HK-2 (cell line): ENCODE data around the gene MIA3.
"Not testable (repeated sequence)": the region's sequence is repeated elsewhere in the genome, so short reads cannot be mapped to it uniquely, and the experiment has no call there.

Experiments
- DNase-seq: peaks from one replicate; pipeline ENCODE4 v3.0.0-alpha.2; 2018; ENCODE audit not compliant: unreplicated experiment

MIA3 gene, protein sequence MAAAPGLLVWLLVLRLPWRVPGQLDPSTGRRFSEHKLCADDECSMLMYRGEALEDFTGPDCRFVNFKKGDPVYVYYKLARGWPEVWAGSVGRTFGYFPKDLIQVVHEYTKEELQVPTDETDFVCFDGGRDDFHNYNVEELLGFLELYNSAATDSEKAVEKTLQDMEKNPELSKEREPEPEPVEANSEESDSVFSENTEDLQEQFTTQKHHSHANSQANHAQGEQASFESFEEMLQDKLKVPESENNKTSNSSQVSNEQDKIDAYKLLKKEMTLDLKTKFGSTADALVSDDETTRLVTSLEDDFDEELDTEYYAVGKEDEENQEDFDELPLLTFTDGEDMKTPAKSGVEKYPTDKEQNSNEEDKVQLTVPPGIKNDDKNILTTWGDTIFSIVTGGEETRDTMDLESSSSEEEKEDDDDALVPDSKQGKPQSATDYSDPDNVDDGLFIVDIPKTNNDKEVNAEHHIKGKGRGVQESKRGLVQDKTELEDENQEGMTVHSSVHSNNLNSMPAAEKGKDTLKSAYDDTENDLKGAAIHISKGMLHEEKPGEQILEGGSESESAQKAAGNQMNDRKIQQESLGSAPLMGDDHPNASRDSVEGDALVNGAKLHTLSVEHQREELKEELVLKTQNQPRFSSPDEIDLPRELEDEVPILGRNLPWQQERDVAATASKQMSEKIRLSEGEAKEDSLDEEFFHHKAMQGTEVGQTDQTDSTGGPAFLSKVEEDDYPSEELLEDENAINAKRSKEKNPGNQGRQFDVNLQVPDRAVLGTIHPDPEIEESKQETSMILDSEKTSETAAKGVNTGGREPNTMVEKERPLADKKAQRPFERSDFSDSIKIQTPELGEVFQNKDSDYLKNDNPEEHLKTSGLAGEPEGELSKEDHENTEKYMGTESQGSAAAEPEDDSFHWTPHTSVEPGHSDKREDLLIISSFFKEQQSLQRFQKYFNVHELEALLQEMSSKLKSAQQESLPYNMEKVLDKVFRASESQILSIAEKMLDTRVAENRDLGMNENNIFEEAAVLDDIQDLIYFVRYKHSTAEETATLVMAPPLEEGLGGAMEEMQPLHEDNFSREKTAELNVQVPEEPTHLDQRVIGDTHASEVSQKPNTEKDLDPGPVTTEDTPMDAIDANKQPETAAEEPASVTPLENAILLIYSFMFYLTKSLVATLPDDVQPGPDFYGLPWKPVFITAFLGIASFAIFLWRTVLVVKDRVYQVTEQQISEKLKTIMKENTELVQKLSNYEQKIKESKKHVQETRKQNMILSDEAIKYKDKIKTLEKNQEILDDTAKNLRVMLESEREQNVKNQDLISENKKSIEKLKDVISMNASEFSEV (N-terminal part only)

DNA sequence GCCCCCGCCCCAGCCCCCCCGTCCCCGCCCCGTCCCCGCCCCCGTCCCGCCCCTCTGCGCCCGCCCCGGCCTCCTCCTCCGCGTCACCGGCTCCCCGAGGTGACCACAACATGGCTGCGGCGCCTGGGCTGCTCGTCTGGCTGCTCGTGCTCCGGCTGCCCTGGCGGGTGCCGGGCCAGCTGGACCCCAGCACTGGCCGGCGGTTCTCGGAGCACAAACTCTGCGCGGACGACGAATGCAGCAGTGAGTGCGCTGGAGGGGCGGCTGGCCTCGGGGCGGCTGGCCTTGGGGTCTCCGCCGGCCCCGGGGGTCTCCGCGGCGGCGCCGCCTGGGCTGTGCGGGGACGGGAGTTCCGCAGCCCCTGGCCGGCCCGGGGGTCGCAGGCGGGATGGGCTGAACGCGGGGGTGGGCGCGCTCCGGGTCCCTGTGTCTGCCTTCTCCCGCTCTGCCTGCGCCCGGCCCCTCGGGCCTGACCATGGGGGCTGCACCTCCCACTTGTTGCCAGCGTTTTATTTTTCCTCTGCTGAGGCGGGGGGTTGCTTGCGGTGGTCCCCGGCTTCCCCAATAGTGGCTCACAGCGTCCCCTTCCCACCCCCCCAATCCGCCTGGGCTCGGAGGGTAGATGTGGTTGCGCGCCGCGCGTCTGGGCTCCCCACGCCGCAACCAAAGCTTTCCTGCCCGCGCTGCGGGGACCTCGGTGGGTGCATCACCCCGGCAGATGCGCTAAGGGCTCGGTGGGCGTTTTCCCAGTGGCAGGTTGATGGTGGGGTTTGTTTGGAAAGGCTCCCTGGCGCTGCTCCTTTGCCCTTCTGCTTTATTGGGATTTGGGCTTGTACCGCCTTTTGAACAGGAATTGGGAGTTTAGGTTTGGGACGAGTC lies at the start of gene MIA3:
TSS of gene MIA3 (plus strand) at position 97 of the 879 bp plus-strand sequence. CDS start at position 111, 14 bp downstream.
- peak; percentile 38 for DNase-seq

DNA sequence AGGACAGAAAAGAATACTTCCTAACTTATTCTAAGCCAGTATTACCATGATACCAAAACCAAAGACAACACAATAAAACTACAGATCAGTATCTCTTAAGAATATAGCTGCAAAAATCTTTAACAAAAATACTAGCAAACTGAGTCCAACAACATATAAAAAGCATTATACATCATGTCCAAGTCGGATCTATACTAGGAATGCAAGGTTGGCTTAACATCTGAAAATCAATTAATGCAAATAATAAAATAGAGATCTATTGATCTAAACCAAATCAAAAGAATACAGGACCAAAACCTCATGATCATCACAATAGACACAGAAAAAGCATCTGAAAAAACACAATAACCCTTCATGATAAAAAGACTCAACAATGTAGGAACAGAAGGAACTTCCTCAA lies 47.1 kb upstream of the MIA3 start:
- no peak for DNase-seq

DNA sequence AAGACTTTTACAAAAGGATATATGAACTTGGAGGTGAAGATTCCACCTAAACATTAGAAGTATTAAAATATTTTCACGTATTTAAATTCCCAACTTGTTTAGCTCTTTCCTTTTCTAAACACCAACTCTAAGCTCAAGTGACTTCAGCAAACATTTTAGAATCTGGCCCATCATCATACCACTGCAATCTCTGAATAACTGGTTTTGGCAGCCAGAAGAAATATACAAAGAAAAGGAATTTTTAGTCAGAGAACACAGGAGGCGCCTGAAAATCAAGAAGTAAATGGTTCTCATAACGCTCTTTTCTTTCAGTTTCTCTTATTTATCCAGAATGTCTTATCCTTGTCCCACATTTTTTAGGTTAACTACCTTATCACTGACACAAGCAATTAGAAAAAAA lies 38.6 kb upstream of the MIA3 start:
- no peak for DNase-seq

DNA sequence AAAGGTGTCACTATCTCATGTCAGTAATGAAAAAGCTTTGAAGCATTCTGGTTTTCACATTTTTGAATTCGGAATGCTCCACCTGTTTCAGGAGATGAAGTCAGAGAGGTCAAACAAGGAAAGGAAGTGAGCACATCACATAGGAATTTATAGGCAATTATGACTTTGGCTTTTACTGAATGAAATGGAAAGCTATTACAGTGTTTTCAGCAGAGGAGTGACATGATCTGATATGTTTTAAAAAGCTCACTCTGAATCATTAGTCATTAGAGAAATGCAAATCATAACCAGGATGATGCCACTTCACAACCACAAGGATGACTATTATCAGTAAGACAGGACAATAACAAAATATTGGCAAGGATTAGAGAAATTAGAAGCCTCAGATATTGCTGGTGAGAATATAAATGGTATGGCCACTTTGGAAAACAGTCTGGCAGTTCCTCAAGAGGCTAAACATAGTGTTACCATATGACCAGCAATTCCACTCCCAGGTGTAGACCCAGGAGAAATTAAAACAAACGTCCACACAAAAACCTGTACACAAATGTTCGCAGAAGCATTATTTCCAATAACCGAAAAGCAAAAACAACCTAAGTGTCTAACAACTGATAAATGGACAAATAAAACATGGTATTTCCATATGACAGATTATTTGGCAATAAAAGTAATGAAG lies 35.7 kb upstream of the MIA3 start:
- DNase-seq = no peak

DNA sequence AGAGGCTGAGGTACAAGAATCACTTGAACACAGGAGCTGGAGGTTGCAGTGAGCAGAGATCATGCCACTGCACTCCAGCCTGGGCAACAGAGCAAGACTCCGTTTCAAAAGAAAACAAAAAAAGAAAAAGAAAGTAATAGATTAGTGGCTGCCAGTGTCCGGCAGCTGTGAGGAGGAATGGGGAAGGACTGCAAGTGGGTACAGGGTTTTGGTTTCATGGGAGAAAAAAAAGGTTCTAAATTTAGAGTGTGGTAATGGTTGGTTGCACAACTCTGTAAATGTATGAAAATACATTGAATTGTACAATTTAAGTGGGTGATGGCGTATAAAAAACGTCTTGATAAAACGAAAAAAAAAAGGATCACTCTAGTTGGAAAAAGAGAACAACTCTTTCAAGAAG lies 34.8 kb upstream of the MIA3 start:
- no peak for DNase-seq

DNA sequence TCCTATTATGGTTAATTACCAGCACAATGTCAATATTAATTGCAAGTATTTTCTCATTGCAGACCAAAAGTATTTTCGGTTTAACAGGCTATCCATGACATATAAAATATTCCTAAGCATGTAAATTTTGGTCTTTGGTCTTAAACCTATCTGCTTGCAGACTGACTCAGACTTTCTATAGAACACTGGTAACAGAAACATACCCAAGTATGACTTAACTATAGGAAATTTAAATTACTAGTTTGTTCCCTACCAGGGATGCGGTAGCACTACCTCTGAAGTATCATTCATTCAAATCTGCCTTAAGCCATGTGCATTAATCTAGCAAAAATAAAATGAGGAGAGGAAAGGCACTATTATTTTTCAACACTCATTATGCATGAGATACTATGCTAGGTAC lies 31.1 kb upstream of the MIA3 start:
- DNase-seq = no peak

DNA sequence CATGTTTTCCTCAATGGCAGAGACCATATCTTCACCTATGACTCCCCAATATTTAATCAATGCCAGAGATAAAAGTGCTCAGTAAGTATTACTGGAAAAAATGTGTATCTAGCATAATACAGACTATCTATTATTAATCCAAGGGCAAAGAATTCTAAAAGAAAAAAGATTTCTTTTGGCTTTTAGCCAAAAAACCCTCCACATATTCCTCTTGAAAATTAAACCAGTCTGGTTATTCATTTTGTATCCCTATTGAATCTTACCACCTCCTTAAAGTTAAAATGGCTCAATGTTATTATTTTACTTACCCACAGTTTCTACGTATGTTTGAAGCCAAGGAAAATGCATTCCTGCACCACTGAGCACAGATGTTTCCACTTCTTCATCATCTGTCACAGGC lies 29.8 kb upstream of the MIA3 start:
- no peak for DNase-seq

DNA sequence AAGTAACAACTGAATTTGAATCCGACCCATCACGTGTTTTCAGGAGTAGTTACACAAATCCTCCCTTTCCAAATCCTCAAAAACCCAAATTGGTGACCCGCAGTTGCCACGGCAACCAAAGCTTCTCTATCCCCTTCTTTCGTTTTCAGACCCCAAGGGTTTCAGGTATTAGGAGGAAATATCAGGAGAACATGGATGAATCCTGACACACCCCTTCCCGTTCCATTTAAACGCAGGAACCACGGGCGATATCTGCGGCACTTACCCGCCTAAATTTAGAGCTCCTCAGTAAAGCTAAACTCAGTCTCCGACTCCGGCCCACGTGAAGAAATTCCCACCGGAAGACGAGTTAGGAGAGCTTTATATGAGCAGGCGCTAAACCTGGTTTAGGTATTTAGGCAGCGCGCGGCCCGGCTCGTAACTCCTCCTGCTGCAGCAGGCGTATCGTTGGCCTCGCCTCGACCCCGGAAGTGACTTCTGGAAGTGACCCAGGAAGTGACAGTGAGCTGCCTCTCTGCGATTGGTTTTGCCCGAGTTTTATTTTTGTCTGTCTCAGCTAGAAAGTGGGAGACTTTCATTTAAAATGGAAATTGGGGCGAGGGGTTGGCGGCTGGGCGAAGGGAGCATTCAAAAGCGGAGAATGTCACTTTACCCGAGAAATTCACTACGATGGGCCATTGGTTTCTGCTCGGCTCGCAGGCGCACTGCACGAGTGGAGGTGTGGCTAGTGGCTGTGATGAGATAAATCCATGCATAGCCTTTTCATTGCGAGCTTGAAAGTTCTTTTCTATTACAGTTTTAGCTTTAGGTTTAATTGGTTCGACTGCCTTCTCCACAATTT lies 28.2 kb upstream of the MIA3 start, which contains the start of gene TAF1A:
TSS of gene TAF1A (minus strand) at position 472 of the 841 bp plus-strand sequence.
- DNase-seq = peak; percentile 92

DNA sequence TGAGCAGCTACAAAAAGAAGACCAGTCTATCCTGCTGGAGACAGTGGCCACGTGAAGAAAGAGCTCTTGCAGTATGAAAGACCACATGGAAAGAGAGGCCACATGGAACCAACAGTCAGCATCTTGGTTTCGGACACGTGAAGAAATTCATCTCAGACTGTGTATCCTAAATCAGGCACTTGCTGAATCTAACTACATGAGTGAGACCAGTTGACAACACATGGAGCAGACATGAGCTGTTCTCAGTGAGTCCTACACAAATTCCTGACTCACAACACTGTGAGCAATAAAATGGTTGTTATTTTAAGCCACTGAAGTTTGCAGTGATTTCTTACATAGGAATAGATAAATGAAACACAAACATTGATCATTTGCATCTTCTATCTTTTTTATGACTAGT lies 25.7 kb upstream of the MIA3 start:
- no peak for DNase-seq

DNA sequence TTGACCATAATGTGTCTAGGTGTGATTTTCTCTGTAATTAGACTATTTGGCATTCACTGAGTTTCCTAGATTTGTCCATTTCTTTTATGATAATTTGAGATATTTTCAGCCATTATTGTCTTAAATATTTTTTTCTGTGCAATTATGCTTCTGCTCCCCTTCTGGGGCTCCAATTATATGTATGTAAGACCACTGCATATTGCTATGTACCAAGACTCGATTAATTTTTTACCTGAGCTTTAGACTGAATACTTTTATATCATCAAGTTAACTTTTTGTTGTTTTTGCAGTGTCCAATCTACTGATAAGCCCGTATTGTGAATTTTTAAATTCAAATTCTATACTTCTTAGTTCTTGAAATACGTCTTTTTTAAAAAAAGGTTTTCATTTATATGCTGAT lies 23.1 kb upstream of the MIA3 start:
- DNase-seq = no peak

DNA sequence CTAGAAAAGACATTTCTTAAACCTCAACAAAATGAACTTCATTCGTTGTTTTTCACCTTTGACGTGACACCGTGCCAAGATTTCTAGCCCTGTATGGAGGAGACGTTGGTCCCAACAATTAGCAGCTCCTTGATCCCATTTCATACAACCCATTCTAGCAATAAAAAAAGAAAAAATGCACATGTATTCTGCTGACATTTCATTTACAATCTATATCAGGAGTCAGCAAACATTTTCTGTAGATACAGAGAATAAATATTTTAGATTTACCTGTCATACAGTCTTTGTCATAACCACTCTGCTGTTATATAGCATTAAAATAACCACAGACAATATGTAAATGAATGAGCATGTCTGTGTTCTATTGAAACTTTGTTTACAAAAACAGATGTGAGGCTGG lies 21.2 kb upstream of the MIA3 start:
- DNase-seq = no peak

DNA sequence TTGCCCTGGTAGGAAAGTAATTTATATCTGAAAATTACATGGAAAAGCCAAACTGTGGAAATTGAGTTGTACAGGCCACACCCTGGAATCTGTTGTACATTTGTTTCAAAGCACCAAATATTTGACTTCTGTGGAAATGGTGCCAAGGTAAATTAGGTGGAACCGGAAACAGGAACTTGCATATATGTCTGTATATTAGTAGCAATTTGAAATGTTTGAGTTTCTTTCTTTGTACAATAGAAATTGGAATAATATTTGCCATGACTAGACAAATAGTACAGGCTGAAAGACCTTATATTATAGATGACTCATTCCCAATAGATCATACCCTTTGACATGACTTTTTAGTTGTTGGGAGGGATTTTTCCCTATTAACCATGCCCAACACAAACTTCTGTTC lies 17.6 kb upstream of the MIA3 start:
- no peak for DNase-seq

DNA sequence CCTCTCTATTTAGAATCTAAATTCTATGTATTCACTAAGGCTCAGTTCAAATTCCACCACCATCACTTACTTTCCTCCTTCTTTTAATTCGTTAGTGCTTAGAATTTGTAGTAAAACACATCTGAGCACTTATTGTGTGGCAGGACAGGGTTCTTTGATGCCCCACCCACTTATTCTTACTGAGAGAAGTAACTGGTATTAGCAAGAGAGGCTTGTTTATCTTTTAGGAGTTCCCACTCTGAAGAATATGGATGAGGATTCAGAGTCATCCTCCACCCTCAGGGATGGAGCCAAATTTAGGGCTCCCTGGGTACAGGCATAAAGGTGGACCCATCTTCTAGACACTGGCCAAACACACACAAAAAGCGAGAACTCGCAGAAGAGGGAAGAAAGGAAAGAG lies 16.6 kb upstream of the MIA3 start:
- no peak for DNase-seq

DNA sequence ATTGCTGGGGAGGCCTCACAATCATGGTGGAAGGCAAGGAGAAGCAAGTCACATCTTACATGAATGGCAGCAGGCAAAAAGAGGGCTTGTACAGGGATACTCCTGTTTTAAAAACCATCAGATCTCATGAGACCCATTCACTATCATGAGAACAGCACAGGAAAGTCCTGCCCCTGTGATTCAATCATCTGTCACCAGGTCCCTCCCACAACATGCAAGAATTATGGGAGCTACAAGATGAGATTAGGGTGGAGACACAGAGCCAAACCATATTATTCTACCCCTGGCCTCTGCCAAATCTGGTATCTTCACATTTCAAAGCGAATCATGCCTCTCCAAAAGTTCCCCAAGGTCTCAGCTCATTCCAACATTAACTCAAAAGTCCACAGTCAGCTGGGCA lies 11.1 kb upstream of the MIA3 start:
- DNase-seq = no peak

DNA sequence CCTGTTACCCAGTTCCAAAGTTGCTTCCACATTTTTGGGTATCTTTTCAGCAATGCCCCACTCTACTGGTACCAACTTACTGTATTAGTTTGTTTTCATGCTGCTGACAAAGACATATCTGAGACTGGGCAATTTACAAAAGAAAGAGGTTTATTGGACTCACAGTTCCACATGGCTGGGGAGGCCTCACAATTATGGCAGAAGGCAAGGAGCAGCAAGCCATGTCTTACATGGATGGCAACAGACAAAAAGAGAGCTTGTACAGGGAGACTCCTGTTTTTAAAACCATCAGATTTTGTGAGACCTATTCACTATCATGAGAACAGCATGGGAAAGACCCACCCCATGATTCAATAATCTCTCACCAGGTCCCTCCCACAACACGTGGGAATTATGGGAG lies 8.8 kb upstream of the MIA3 start:
- DNase-seq = not testable (repeated sequence)

DNA sequence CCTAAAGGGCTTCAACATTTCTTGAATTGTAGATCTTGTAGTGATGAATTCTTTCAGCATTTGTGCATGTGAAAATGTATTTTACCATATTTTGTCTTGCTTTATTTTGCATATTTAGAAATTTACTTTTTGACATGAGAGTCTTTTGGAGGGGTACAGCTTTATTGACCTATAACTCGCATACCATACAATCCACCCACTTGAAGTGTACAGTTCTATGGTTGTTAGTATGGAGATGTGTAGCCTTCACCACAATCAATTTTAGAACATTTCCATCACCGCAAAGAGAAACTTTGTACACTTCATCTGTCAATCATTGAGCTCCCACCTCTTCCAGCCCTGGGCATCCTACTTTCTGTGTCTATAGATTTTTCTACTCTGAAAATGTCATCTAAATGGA lies 7.2 kb upstream of the MIA3 start:
- DNase-seq = no peak

DNA sequence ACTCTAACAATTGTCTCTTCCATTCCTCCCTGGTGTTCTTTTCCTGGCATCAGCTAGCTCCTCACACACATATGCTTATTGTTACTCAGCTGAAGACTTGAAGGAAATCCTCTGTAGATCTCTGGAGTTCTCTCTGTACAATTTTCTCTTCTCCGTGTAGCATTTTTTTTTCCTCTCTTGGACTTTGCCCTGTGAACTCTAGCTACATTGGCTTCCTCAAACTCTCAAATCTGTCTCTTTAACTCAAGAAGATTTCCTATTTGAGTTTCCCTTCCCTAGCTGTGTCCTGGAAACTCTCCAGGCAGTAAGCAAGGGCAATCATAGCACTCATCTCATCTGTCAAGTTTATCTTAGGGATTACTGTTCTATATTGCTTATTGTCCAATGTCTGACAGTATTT lies 4.3 kb upstream of the MIA3 start:
- DNase-seq = no peak

DNA sequence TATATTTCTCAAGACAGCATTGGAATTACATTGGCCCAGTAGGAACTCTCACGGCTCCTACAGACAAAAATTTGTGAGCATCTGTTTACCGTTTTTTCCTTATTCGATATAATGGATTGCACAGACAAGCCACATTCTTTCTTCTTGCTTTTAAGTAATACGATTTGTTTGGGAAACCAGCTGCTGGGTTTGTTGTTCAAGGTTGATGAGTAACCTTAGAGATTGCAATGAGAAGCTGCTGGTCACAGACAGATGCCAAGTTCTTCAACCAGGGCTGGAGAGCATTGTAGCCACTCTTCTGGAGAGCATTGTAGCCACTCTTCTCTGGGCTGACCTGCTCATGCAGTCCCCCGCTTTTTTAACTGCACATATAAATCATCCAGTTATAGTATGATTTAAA lies 1.4 kb upstream of the MIA3 start:
- no peak for DNase-seq

DNA sequence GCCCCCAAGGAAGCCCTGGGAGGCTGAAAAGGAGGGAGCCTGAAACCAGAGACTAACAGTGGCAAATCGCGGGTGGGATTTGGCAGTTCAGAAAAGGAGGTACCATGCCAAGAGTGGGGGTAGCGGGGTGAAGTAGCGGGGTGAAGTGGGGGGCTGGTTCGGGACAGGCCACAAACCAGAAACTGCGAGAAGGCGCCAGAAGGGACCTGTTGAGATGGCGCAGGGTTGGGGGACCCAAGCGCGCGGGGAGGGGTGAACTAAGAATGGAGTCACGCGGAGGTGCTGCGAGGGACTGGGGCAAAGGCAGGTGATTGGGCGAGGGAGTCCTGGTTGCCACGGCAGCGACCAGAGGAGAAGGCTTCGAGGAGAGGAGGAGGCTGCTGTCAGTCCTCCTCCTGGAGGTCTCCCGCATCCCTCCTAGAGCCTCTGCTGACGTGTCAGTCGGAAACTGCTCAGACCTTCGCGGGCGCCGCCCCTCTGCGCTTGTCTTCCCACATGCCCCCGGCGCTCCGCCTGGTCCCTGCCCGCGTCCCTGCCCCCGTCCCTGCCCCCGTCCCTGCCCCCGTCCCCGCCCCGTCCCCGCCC lies 438 bp upstream of the MIA3 start:
- peak; percentile 91 for DNase-seq
